Activated naive CD8-positive, alpha-beta T cell treated with anti-CD3 and anti-CD28 coated beads, Interleukin-2, amount 10 ng/mL, durations not matched to agents 7 days and 5 days (primary cell): Measurements from ENCODE around the gene HJV. TPM values are rescaled to one million over a fixed set of nuclear protein-coding genes. Genes with fewer than 3 reads are reported as not detected.
"Not testable (repeated sequence)": the region's sequence is repeated elsewhere in the genome, so short reads cannot be mapped to it uniquely, and the experiment has no call there.

ENCODE experiments used
- ATAC-seq: fragments of 150-1000 bp; cut with Tn5 transposase; one replicate; pipeline ENCODE4 v1.10.0; 2021; ENCODE audit warnings: low read depth, moderate library complexity
- POLR2A ChIA-PET: fragments of 350-600 bp; sonication (Branson Sonifier 250); formaldehyde crosslinking; loops from one replicate; lab custom pipeline; 2021; ENCODE audit warnings: antibody characterized with exemption; lab: Charles Lee
- DNase-seq: peaks from one replicate; pipeline ENCODE4 v3.0.0; 2021
- H3K27ac Mint-ChIP-seq: one replicate; pipeline ENCODE4 v1.8.0; 2022; ENCODE audit warnings: mild to moderate bottlenecking, mixed read lengths
- H3K27me3 Mint-ChIP-seq: one replicate; pipeline ENCODE4 v1.8.0; 2022; ENCODE audit warnings: mild to moderate bottlenecking, moderate library complexity, mixed read lengths
- H3K36me3 Mint-ChIP-seq: one replicate; pipeline ENCODE4 v1.8.0; 2021; ENCODE audit warnings: mild to moderate bottlenecking, mixed read lengths
- H3K4me1 Mint-ChIP-seq: one replicate; pipeline ENCODE4 v1.8.0; 2021; ENCODE audit warnings: mixed read lengths
- H3K4me3 Mint-ChIP-seq: one replicate; pipeline ENCODE4 v1.8.0; 2022; ENCODE audit warnings: mild to moderate bottlenecking, moderate library complexity, mixed read lengths
- H3K9me3 Mint-ChIP-seq: one replicate; pipeline ENCODE4 v1.8.0; 2021; ENCODE audit warnings: mixed read lengths
- total RNA-seq, 2 experiments: library from RNA; stranded (reverse); gene quantifications; one replicate each; pipeline ENCODE4 v1.2.3, GENCODE V29; 2021

Gene HJV
- not detected for total RNA-seq

DNA sequence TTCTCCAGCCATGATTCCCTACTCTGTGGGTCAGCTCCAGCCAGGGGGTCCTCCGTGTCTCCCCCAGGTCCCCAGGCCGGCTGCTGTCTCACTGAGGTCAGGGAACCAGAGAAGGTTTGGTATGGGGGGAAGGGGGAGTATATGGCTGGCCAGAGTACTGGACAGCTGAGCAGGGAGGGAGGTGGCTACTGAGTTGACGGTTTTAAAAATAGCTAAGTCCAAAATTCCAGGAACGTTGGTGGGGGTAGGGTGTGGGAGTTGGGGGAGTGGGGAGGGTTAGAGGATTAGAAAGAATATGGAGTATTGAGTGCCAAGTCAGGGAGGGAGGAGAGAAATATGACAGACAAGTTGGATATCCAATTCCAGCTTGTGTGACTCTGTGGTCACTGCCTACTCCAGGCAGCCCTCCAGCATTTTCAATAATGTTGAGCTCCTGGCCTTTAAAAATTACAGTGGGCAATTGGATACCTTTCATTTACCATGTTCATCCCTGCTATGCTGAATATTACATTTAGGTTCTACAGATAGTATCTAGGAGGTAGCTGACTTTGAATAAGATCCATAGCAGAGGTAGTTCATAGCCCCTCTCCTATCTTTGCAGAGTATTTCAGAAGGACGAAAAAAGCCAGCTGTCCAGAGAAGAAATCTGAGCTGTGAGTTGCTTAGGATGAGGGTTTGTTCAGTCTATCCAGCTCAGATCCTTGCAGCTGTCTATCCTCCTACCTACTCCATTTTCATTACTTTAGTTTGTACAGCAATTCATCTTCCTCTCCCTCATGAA lies at the start of gene HJV:
Gene HJV (minus strand): TSS at position 114 of the 781 bp plus-strand sequence. CDS start 1,504 bp downstream, outside the sequence.
- DNase-seq (no peak), ATAC-seq (no peak)
- no peaks in the 10 kb centered on the region for H3K9me3 Mint-ChIP-seq
- H3K4me3 Mint-ChIP-seq: no peak within 1 kb of the TSS
- H3K27me3 Mint-ChIP-seq: peaks cover 75% of the 10 kb centered on the region
- POLR2A ChIA-PET: no interaction called here
- no peaks in the 10 kb centered on the region for H3K36me3 Mint-ChIP-seq
- H3K4me1 Mint-ChIP-seq: peaks cover 7% of the 10 kb centered on the region
- no peak within 1 kb of the TSS for H3K27ac Mint-ChIP-seq

DNA sequence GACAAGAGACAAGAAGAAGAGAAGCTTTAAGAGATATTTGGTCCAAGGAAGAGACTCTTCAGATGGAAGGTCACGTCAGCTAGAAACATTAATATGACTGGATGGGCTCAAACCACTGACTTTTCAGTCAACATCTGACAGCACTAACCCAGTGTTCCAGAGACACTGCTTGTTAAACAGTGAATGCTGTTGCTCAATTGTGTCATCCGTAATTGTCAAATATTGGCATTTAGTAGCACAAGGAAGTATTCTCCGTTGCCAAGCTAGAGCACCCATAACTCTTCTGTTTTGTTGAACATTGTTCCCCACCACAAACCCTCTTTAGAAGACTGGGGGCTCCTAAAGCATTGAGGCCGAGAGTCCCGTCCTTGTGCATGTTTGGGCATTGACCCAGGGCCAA lies 37.6 kb upstream of the HJV start:
- H3K4me1 Mint-ChIP-seq, H3K27ac Mint-ChIP-seq, DNase-seq, H3K36me3 Mint-ChIP-seq, POLR2A ChIA-PET, H3K27me3 Mint-ChIP-seq, ATAC-seq, H3K9me3 Mint-ChIP-seq, H3K4me3 Mint-ChIP-seq: not testable (repeated sequence)

- DNase-seq (peak; percentile 73), ATAC-seq (peak; percentile 89)
- Mint-ChIP-seq H3K27ac (peak overlapping the region; percentile 98), H3K4me3 (peak overlapping the region; percentile 87), H3K4me1 (peaks cover 29% of the 10 kb centered on the region)
- not testable (repeated sequence) for H3K36me3 Mint-ChIP-seq, H3K9me3 Mint-ChIP-seq, H3K27me3 Mint-ChIP-seq
- POLR2A ChIA-PET: interaction anchor here (0.7 to 7.9 kb wide), 14 partner anchors 9 to 1986 kb away, joined by 3 to 132 read pairs (median 5); partner anchors contain the start of genes ANKRD34A, PEX11B, PIAS3 and POLR3C
Measured at GRCh38 chr1:146051852-146052676, 30.5 kb upstream of the HJV start.

DNA sequence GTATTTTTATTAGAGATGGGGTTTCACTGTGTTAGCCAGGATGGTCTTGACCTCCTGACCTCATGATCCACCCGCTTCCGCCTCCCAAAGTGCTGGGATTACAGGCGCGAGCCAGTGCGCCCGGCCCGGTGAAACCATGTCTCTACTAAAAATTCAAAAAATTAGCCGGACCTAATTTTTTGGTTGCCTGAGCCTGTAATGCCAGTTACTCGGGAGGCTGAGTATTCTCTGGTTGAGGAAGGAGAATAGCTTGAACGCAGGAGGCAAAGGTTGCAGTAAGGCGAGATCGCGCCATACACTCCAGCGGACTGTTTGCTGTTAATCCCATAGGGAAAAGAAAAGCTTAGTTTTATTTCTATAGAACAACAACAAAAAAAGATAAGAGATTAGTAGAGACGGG lies 29.9 kb upstream of the HJV start:
- ATAC-seq (peak; percentile 16), DNase-seq (no peak)
- Mint-ChIP-seq H3K4me1 (peaks cover 29% of the 10 kb centered on the region), H3K36me3 (no peaks in the 10 kb centered on the region), H3K27ac (peak overlapping the region; percentile 98), H3K4me3 (peak overlapping the region; percentile 87), H3K9me3 (no peaks in the 10 kb centered on the region), H3K27me3 (no peaks in the 10 kb centered on the region)
- POLR2A ChIA-PET: interaction anchor here (0.7 to 7.9 kb wide), 14 partner anchors 8 to 1987 kb away, joined by 3 to 132 read pairs (median 5); partner anchors contain the start of genes ANKRD34A, PEX11B, PIAS3 and POLR3C

DNA sequence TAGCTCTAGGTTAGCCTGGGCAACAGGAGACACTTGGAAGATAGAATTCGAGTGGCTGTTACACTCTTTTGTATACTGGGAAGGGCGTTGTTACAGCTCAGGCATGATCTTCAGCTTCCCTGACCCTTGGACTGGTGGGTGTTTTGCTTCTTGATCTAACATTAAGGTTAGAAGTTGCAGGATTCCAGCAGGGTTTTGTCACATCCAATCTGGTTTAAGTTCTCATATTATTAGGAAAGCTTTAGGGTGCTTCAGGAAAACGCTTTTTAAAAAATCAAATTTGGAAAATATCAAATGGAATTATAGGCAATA lies 29.1 kb upstream of the HJV start:
- DNase-seq, H3K36me3 Mint-ChIP-seq, H3K27ac Mint-ChIP-seq, ATAC-seq, H3K4me3 Mint-ChIP-seq, H3K9me3 Mint-ChIP-seq, H3K27me3 Mint-ChIP-seq: not testable (repeated sequence)
- peaks cover 29% of the 10 kb centered on the region for H3K4me1 Mint-ChIP-seq
- POLR2A ChIA-PET: interaction anchor here (2.0 to 7.9 kb wide), 3 partner anchors 7 to 18 kb away, joined by 9 to 132 read pairs (median 13); no protein-coding TSS in a partner anchor

DNA sequence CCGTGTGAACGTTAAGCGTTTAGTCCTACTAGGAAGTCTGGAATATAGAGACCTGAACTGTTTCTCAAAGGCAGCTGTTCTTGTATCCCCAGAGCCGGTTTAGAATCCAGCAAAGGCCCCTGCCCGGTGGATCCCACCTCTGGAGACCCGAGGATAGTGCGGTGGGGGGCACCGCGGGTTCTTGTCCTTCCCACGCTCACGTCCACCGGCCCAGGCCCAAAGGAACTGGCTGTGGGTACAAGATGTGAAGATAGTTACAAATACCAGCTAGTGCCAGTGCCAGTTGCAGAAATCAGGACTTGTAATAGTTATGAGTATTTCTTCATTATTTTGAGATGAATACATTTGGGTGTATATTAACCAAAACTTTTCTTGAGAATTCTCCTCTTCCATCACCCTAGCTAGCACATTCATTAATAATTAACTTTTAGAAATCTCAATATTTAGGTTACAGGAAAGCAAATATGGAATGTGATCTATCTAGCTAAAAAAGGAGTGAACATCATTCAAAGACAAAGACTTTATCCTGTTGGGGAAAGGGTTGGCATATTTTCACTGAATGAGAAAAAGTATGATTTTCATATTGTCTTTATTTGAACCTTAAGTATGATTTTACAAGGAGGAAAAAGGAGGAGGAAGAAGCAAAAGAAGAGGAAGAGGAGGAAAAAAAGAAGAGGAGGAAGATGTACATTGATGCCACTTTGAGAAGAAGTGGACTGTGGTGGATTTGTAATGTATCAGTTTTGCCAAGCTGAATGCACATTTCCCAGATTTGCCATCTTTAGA lies 28.5 kb upstream of the HJV start:
- Mint-ChIP-seq H3K4me1 (peaks cover 29% of the 10 kb centered on the region), H3K4me3 (peak overlapping the region; percentile 11)
- POLR2A ChIA-PET: interaction anchor here (0.6 to 7.9 kb wide), 3 partner anchors 12 to 1158 kb away, joined by 3 to 132 read pairs (median 13); no protein-coding TSS in a partner anchor
- not testable (repeated sequence) for H3K36me3 Mint-ChIP-seq, H3K27ac Mint-ChIP-seq, H3K9me3 Mint-ChIP-seq, ATAC-seq, DNase-seq, H3K27me3 Mint-ChIP-seq

- H3K36me3 Mint-ChIP-seq: no peaks in the 10 kb centered on the region
- H3K27ac Mint-ChIP-seq: no peak overlapping the region
- DNase-seq (no peak), ATAC-seq (no peak)
- H3K4me3 Mint-ChIP-seq: no peak overlapping the region
- no peaks in the 10 kb centered on the region for H3K27me3 Mint-ChIP-seq
- POLR2A ChIA-PET: interaction anchor here (0.6 to 7.9 kb wide), 2 partner anchors 11 to 1159 kb away, joined by 3 to 132 read pairs; no protein-coding TSS in a partner anchor
- no peaks in the 10 kb centered on the region for H3K9me3 Mint-ChIP-seq
- H3K4me1 Mint-ChIP-seq: peaks cover 29% of the 10 kb centered on the region
Measured at GRCh38 chr1:146049436-146049835, 27.9 kb upstream of the HJV start.

- peaks cover 29% of the 10 kb centered on the region for H3K4me1 Mint-ChIP-seq
- POLR2A ChIA-PET: interaction anchor here (7.9 kb wide), 1 partner anchor 10 kb away, joined by 132 read pairs; no protein-coding TSS in a partner anchor
- ATAC-seq, H3K4me3 Mint-ChIP-seq, H3K36me3 Mint-ChIP-seq, DNase-seq, H3K9me3 Mint-ChIP-seq, H3K27ac Mint-ChIP-seq, H3K27me3 Mint-ChIP-seq: not testable (repeated sequence)
Measured at GRCh38 chr1:146048514-146049115, 27.1 kb upstream of the HJV start.

DNA sequence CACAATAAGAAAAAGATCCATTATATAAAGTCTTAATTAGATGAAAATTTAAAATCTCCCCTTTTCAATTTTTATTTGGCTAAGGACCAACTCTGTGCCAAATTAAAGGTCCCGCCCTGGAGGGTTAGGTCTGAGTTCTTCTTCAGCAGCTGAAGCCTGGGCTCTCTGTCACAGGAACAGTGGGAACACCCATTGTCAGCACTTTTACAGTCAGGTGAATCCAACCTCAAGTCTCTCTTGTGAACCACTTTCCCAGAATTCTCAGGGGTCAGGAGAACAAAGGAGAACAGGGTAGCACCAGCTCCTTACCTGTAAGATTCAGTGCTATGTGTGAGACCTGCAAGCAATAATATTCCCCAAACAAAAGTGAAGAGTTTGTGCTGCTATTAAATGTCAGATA lies 25.1 kb upstream of the HJV start:
- POLR2A ChIA-PET: interaction anchor here (7.9 kb wide), 1 partner anchor 9 kb away, joined by 132 read pairs; no protein-coding TSS in a partner anchor

GRCh38 chr1:146039844-146040194 lies 18.3 kb upstream of the HJV start:
- Mint-ChIP-seq H3K27me3 (peaks cover 11% of the 10 kb centered on the region), H3K4me1 (peaks cover 27% of the 10 kb centered on the region), H3K9me3 (no peaks in the 10 kb centered on the region), H3K36me3 (peaks cover 2% of the 10 kb centered on the region), H3K4me3 (peak overlapping the region; percentile 90), H3K27ac (no peak overlapping the region)
- DNase-seq (no peak), ATAC-seq (no peak)
- POLR2A ChIA-PET: interaction anchor here (1.1 to 7.4 kb wide), 3 partner anchors 10 to 62 kb away, joined by 3 to 132 read pairs (median 3); no protein-coding TSS in a partner anchor

More for the DNA sequence above, 25.1 kb upstream of the HJV start:
- DNase-seq: no peak
- Mint-ChIP-seq H3K36me3 (no peaks in the 10 kb centered on the region), H3K27ac (no peak overlapping the region), H3K4me1 (peaks cover 20% of the 10 kb centered on the region), H3K27me3 (no peaks in the 10 kb centered on the region), H3K4me3 (no peak overlapping the region), H3K9me3 (no peaks in the 10 kb centered on the region)
- ATAC-seq: no peak

- H3K4me1 Mint-ChIP-seq: peaks cover 33% of the 10 kb centered on the region
- peaks cover 2% of the 10 kb centered on the region for H3K36me3 Mint-ChIP-seq
Measured at GRCh38 chr1:146036965-146037646, 15.6 kb upstream of the HJV start.

More at GRCh38 chr1:146036965-146037646, 15.6 kb upstream of the HJV start:
- peak overlapping the region; percentile 94 for H3K27ac Mint-ChIP-seq
- DNase-seq (peak; percentile 79), ATAC-seq (peak; percentile 45)
- peaks cover 11% of the 10 kb centered on the region for H3K27me3 Mint-ChIP-seq
- POLR2A ChIA-PET: interaction anchor here (0.6 to 7.4 kb wide), 10 partner anchors 13 to 213 kb away, joined by 3 to 132 read pairs (median 10); partner anchors contain the start of genes ANKRD34A, LIX1L, PIAS3 and POLR3C
- no peaks in the 10 kb centered on the region for H3K9me3 Mint-ChIP-seq
- H3K4me3 Mint-ChIP-seq: peak overlapping the region; percentile 90
